Osteoblast (primary cell): ENCODE results near the gene SLC16A10. TPM values are rescaled to one million over a fixed set of nuclear protein-coding genes. Genes with fewer than 3 reads are reported as not detected.
"Not testable (repeated sequence)": the region's sequence is repeated elsewhere in the genome, so short reads cannot be mapped to it uniquely, and the experiment has no call there.

Source experiments
- DNase-seq: peaks from one replicate; pipeline ENCODE4 v3.0.0; 2011; ENCODE audit warnings: low spot score, mixed read lengths; ENCODE audit not compliant: insufficient read length; ENCODE audit errors: missing footprints
- H2AFZ ChIP-seq: 2 replicates; pipeline ENCODE4 v1.6.0; 2011; ENCODE audit warnings: mild to moderate bottlenecking, low read length
- H3K27ac ChIP-seq: 2 replicates; pipeline ENCODE4 v1.5.1; 2011; ENCODE audit warnings: mild to moderate bottlenecking, low read depth, low read length, moderate library complexity
- H3K27me3 ChIP-seq: 2 replicates; pipeline ENCODE4 v1.6.0; 2012; ENCODE audit warnings: mild to moderate bottlenecking, control low read depth, inconsistent platforms, low read length, moderate library complexity; ENCODE audit not compliant: insufficient read depth
- H3K36me3 ChIP-seq: 2 replicates; pipeline ENCODE4 v1.5.1; 2011; ENCODE audit warnings: mild to moderate bottlenecking, low read length, control low read depth, moderate library complexity; ENCODE audit not compliant: insufficient read depth
- H3K4me1 ChIP-seq: 2 replicates; pipeline ENCODE4 v1.5.1; 2011; ENCODE audit warnings: mild to moderate bottlenecking, low read length, control low read depth, moderate library complexity; ENCODE audit not compliant: insufficient read depth
- H3K4me2 ChIP-seq: 2 replicates; pipeline ENCODE4 v1.6.0; 2011; ENCODE audit warnings: mild to moderate bottlenecking, low read length; ENCODE audit not compliant: insufficient read depth
- H3K4me3 ChIP-seq: fragments of 200-600 bp; sonication (generic); 3 replicates; pipeline ENCODE4 v1.5.1; 2012; ENCODE audit warnings: mild to moderate bottlenecking, low read length, inconsistent platforms; ENCODE audit not compliant: insufficient read depth
- H3K79me2 ChIP-seq: 2 replicates; pipeline ENCODE4 v1.6.0; 2012; ENCODE audit warnings: mild to moderate bottlenecking, low read length, control low read depth, inconsistent platforms; ENCODE audit not compliant: insufficient read depth
- H3K9me3 ChIP-seq: 2 replicates; pipeline ENCODE4 v1.5.1; 2011; ENCODE audit warnings: low read depth, low read length, control low read depth
- H4K20me1 ChIP-seq: 2 replicates; pipeline ENCODE4 v1.6.0; 2012; ENCODE audit warnings: mild to moderate bottlenecking, low read length, control low read depth; ENCODE audit not compliant: insufficient read depth
- total RNA-seq: library from RNA; depleted of rRNA; stranded (reverse); fragments of >200 nt; gene quantifications from 2 replicates; pipeline ENCODE4 v1.2.3, GENCODE V29; 2012
- TF ChIP-seq, protein P1 (sequence below): IDR thresholded peaks from 2 replicates; pipeline ENCODE4 v1.5.1; 2011; ENCODE audit warnings: mild to moderate bottlenecking, low read depth, low read length, moderate library complexity; ENCODE audit errors: extremely low read depth

Gene SLC16A10
- total RNA-seq, 1 donor: under 0.01 TPM

- Histone ChIP-seq H3K9me3 (no peaks in the 10 kb centered on the region), H3K27me3 (peaks cover 9% of the 10 kb centered on the region), H4K20me1 (no peaks in the 10 kb centered on the region), H3K27ac (no peak overlapping the region), H2AFZ (no peak overlapping the region), H3K36me3 (no peaks in the 10 kb centered on the region), H3K79me2 (no peaks in the 10 kb centered on the region), H3K4me1 (no peaks in the 10 kb centered on the region), H3K4me2 (no peak overlapping the region), H3K4me3 (no peak overlapping the region)
- TF ChIP-seq, protein P1, sequence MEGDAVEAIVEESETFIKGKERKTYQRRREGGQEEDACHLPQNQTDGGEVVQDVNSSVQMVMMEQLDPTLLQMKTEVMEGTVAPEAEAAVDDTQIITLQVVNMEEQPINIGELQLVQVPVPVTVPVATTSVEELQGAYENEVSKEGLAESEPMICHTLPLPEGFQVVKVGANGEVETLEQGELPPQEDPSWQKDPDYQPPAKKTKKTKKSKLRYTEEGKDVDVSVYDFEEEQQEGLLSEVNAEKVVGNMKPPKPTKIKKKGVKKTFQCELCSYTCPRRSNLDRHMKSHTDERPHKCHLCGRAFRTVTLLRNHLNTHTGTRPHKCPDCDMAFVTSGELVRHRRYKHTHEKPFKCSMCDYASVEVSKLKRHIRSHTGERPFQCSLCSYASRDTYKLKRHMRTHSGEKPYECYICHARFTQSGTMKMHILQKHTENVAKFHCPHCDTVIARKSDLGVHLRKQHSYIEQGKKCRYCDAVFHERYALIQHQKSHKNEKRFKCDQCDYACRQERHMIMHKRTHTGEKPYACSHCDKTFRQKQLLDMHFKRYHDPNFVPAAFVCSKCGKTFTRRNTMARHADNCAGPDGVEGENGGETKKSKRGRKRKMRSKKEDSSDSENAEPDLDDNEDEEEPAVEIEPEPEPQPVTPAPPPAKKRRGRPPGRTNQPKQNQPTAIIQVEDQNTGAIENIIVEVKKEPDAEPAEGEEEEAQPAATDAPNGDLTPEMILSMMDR: no peak
- no peak for DNase-seq
Observed at GRCh38 chr6:111061508-111061907, 25.8 kb upstream of the SLC16A10 start.

DNA sequence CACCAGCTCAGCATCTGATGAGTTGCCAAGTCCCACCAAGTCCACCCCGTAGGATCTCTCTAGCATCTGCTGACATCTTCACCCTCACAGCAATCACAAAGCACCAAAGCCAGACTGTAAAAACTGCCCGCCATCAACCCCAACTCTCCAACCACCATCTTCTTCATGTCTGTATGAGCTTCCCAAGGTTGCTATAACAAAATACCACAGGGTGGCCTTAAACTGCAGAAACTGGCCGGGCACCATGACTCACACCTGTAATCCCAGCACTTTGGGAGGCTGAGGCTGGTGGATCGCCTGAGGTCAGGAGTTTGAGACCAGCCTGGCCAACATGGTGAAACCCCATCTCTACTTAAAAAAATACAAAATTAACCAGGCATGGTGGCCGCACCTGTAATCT is 25.3 kb upstream of the SLC16A10 start:
- not testable (repeated sequence) for H3K9me3 ChIP-seq, H3K79me2 ChIP-seq, H3K4me3 ChIP-seq, DNase-seq, H4K20me1 ChIP-seq, H2AFZ ChIP-seq, H3K27ac ChIP-seq, H3K4me2 ChIP-seq, H3K4me1 ChIP-seq, H3K36me3 ChIP-seq
- H3K27me3 ChIP-seq: peaks cover 12% of the 10 kb centered on the region

GRCh38 chr6:111062860-111063259 is 24.4 kb upstream of the SLC16A10 start:
- not testable (repeated sequence) for H3K4me3 ChIP-seq, H3K27ac ChIP-seq, H3K9me3 ChIP-seq, H2AFZ ChIP-seq, H3K36me3 ChIP-seq, H3K79me2 ChIP-seq, H3K4me1 ChIP-seq, DNase-seq, H4K20me1 ChIP-seq, H3K4me2 ChIP-seq
- peaks cover 12% of the 10 kb centered on the region for H3K27me3 ChIP-seq

GRCh38 chr6:111068109-111068865 is 19.0 kb upstream of the SLC16A10 start:
- Histone ChIP-seq H3K4me1 (no peaks in the 10 kb centered on the region), H3K27me3 (peaks cover 16% of the 10 kb centered on the region), H3K4me3 (no peak overlapping the region), H3K27ac (no peak overlapping the region), H3K4me2 (no peak overlapping the region), H3K9me3 (no peaks in the 10 kb centered on the region), H3K36me3 (no peaks in the 10 kb centered on the region), H2AFZ (no peak overlapping the region), H3K79me2 (no peaks in the 10 kb centered on the region), H4K20me1 (no peaks in the 10 kb centered on the region)
- TF ChIP-seq, protein P1: no peak
- DNase-seq: no peak

- peaks cover 16% of the 10 kb centered on the region for H3K27me3 ChIP-seq
- no peaks in the 10 kb centered on the region for H3K4me1 ChIP-seq
- H3K27ac ChIP-seq: no peak overlapping the region
- no peak overlapping the region for H3K4me2 ChIP-seq
- no peaks in the 10 kb centered on the region for H3K9me3 ChIP-seq
- no peaks in the 10 kb centered on the region for H3K79me2 ChIP-seq
- H3K36me3 ChIP-seq: no peaks in the 10 kb centered on the region
- DNase-seq: no peak
- H3K4me3 ChIP-seq: no peak overlapping the region
- no peaks in the 10 kb centered on the region for H4K20me1 ChIP-seq
- H2AFZ ChIP-seq: no peak overlapping the region
- TF ChIP-seq, protein P1: no peak
Observed at GRCh38 chr6:111068866-111069234, 18.5 kb upstream of the SLC16A10 start.
